DND-41 (cell line): ENCODE data around the gene PLCD3.

Experiments
- ATAC-seq: fragments of 200-7000 bp; cut with Tn5 transposase; 3 replicates; pipeline ENCODE4 v1.9.1; 2021; ENCODE audit warnings: low read depth; ENCODE audit not compliant: insufficient read depth
- DNase-seq: peaks from one replicate; pipeline ENCODE4 v3.0.0-alpha.2; 2020
- H2AFZ ChIP-seq: 2 replicates; pipeline ENCODE4 v1.6.0; 2012; ENCODE audit warnings: low read depth, low read length
- H3K27ac ChIP-seq: 2 replicates; pipeline ENCODE4 v1.5.1; 2012; ENCODE audit warnings: low read length, inconsistent platforms
- H3K27me3 ChIP-seq: fragments of 200-600 bp; sonication (generic); 2 replicates; pipeline ENCODE4 v1.6.0; 2012; ENCODE audit warnings: low read length, mild to moderate bottlenecking, inconsistent platforms; ENCODE audit not compliant: insufficient read depth, poor library complexity
- H3K36me3 ChIP-seq: 2 replicates; pipeline ENCODE4 v1.5.1; 2012; ENCODE audit warnings: low read length, inconsistent platforms; ENCODE audit not compliant: insufficient read depth
- H3K4me1 ChIP-seq: 2 replicates; pipeline ENCODE4 v1.5.1; 2012; ENCODE audit warnings: mild to moderate bottlenecking, low read length; ENCODE audit not compliant: insufficient read depth
- H3K4me2 ChIP-seq: 2 replicates; pipeline ENCODE4 v1.6.0; 2012; ENCODE audit warnings: mild to moderate bottlenecking, moderate library complexity, low read length, inconsistent platforms; ENCODE audit not compliant: insufficient read depth
- H3K4me3 ChIP-seq, 2 experiments: fragments of 200-600 bp in 1 of 2; shearing (Covaris generic) in 1 of 2; 2 replicates each; pipeline ENCODE4 v1.5.1; 2012 to 2016; ENCODE audit warnings: inconsistent platforms in 2 of 2, low read length in 2 of 2, mild to moderate bottlenecking in 2 of 2, low read depth in 1 of 2, moderate library complexity in 1 of 2
- H3K79me2 ChIP-seq: 2 replicates; pipeline ENCODE4 v1.6.0; 2012; ENCODE audit warnings: low read length, inconsistent platforms; ENCODE audit not compliant: insufficient read depth
- H3K9ac ChIP-seq: 2 replicates; pipeline ENCODE4 v1.6.0; 2012; ENCODE audit warnings: low read depth, mild to moderate bottlenecking, inconsistent platforms, low read length, moderate library complexity
- H3K9me3 ChIP-seq: 2 replicates; pipeline ENCODE4 v1.5.1; 2012; ENCODE audit warnings: low read length, moderate library complexity, mild to moderate bottlenecking, inconsistent platforms; ENCODE audit not compliant: insufficient read depth, severe bottlenecking
- H4K20me1 ChIP-seq: 2 replicates; pipeline ENCODE4 v1.6.0; 2012; ENCODE audit warnings: low read length; ENCODE audit not compliant: insufficient read depth
- EZH2 ChIP-seq: IDR thresholded peaks from 3 replicates; pipeline ENCODE4 v1.6.1; 2012; ENCODE audit warnings: borderline replicate concordance, low read depth, mild to moderate bottlenecking, moderate library complexity, low read length, inconsistent platforms; ENCODE audit not compliant: severe bottlenecking
- TF ChIP-seq, protein P1 (sequence below): IDR thresholded peaks from 2 replicates; pipeline ENCODE4 v1.5.1; 2012; ENCODE audit warnings: borderline replicate concordance, low read length, moderate library complexity, mild to moderate bottlenecking; ENCODE audit not compliant: poor library complexity, severe bottlenecking; ENCODE audit errors: extremely low read depth

PLCD3 gene

DNA sequence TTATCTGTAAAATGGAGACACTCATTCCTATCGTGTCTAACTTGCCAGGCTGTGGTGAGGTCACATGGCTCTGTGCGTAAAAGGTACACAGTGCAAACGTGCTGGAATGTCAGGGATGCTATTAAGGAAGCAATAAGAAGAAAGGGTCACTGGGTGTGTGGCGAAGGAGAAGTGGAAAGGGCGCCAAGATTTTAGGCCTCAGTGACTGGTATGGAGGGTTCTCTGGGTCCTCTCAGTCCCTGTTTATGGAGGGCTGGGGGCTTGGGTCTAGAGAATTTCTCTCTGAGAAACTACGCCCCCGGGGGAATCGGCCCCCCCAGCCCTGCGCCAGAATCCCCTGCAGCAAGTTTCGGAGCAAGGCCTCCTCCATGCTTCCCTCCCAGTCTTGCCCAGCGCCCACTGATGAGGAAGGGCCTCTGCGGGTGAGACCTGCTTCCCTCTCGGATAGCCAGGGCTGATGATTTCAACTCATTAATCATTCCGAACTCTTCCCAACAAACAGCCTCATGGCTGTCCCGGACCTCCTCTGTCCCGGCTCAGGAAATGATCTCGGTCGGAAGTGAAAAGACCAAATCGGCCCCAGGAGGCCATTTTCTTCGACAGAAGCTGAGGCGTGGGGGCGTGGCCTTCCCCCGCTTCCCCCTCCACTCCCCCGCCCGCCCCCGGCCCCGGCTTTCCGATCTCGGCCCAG is 14.7 kb upstream of the PLCD3 start:
- no peaks in the 10 kb centered on the region; the same call in 1 of the 2 replicates for H3K36me3 ChIP-seq
- H3K9ac ChIP-seq = peak overlapping the region; percentile 96
- DNase-seq (peak; percentile 84), ATAC-seq (peak; percentile 22)
- H4K20me1 ChIP-seq = peaks cover 22% of the 10 kb centered on the region; the same call in 1 of the 2 replicates
- H3K27ac ChIP-seq = peak overlapping the region; percentile 99
- H2AFZ ChIP-seq = peak overlapping the region; percentile 91
- H3K4me3 ChIP-seq = peak overlapping the region; percentile 82 to 83; a peak in 3 of 4 replicates
- TF ChIP-seq EZH2 = no peak
- TF ChIP-seq, protein P1, sequence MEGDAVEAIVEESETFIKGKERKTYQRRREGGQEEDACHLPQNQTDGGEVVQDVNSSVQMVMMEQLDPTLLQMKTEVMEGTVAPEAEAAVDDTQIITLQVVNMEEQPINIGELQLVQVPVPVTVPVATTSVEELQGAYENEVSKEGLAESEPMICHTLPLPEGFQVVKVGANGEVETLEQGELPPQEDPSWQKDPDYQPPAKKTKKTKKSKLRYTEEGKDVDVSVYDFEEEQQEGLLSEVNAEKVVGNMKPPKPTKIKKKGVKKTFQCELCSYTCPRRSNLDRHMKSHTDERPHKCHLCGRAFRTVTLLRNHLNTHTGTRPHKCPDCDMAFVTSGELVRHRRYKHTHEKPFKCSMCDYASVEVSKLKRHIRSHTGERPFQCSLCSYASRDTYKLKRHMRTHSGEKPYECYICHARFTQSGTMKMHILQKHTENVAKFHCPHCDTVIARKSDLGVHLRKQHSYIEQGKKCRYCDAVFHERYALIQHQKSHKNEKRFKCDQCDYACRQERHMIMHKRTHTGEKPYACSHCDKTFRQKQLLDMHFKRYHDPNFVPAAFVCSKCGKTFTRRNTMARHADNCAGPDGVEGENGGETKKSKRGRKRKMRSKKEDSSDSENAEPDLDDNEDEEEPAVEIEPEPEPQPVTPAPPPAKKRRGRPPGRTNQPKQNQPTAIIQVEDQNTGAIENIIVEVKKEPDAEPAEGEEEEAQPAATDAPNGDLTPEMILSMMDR = no peak
- H3K4me1 ChIP-seq = peaks cover 38% of the 10 kb centered on the region
- H3K9me3 ChIP-seq = no peaks in the 10 kb centered on the region
- no peaks in the 10 kb centered on the region for H3K27me3 ChIP-seq
- peak overlapping the region; percentile 94 for H3K4me2 ChIP-seq
- peaks cover 47% of the 10 kb centered on the region for H3K79me2 ChIP-seq

DNA sequence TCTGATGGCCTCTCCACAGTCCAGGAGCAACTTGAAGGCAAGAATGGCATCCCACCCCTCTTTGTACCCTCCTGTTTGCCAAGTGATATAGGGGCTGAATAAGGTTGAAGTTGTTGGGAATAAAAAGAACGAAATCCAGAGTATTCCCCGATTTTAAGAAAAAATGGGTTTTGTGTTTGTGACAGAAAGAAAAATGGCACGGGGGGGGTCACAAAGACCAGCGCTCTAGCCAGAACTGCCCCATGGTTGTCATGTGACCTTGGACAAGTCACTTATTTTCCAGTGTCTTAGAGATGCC is 14.2 kb upstream of the PLCD3 start:
- Histone ChIP-seq H2AFZ (peak overlapping the region; percentile 91; the same call in 1 of the 2 replicates), H3K9ac (peak overlapping the region; percentile 96), H3K36me3 (no peaks in the 10 kb centered on the region; the same call in 1 of the 2 replicates), H3K27me3 (no peaks in the 10 kb centered on the region), H3K4me1 (peaks cover 33% of the 10 kb centered on the region), H3K9me3 (no peaks in the 10 kb centered on the region), H3K27ac (peak overlapping the region; percentile 99), H4K20me1 (peaks cover 19% of the 10 kb centered on the region; the same call in 1 of the 2 replicates), H3K79me2 (peaks cover 43% of the 10 kb centered on the region), H3K4me3 (peak overlapping the region; percentile 82 to 83; a peak in 3 of 4 replicates), H3K4me2 (peak overlapping the region; percentile 94)
- no peak for TF ChIP-seq EZH2
- TF ChIP-seq, protein P1 = no peak
- DNase-seq (no peak), ATAC-seq (no peak)

- H3K27me3 ChIP-seq = no peaks in the 10 kb centered on the region
- peak overlapping the region; percentile 96 for H3K9ac ChIP-seq
- no peak overlapping the region for H2AFZ ChIP-seq
- peaks cover 15% of the 10 kb centered on the region; the same call in 1 of the 2 replicates for H4K20me1 ChIP-seq
- peak overlapping the region; percentile 94 for H3K4me2 ChIP-seq
- peaks cover 39% of the 10 kb centered on the region for H3K79me2 ChIP-seq
- H3K27ac ChIP-seq = peak overlapping the region; percentile 99
- DNase-seq = no peak
- no peak for ATAC-seq
- H3K4me3 ChIP-seq = peak overlapping the region in 1 of 2 experiments; percentile 83; a peak in 3 of 4 replicates
- peaks cover 30% of the 10 kb centered on the region for H3K4me1 ChIP-seq
- H3K9me3 ChIP-seq = no peaks in the 10 kb centered on the region
- no peak for TF ChIP-seq EZH2
- TF ChIP-seq, protein P1 = no peak
- H3K36me3 ChIP-seq = no peaks in the 10 kb centered on the region; the same call in 1 of the 2 replicates
Observed at GRCh38 chr17:45146166-45146565, 13.9 kb upstream of the PLCD3 start.
